CD4-positive, alpha-beta T cell treated with Interleukin-6 at 100 ng/mL for 8 hours (primary cell): Measurements from ENCODE around the gene PEPD.

Experiments used
- DNase-seq: peaks from one replicate; pipeline ENCODE4 v3.0.0-alpha.2; 2020; ENCODE audit warnings: mixed read lengths, low spot score

PEPD gene

GRCh38 chr19:33438987-33439781, 82.4 kb downstream of the PEPD start:
- no peak for DNase-seq

- no peak for DNase-seq
Measured at GRCh38 chr19:33437821-33438671, 83.5 kb downstream of the PEPD start.

GRCh38 chr19:33437393-33437820, 84.2 kb downstream of the PEPD start:
- no peak for DNase-seq

DNA sequence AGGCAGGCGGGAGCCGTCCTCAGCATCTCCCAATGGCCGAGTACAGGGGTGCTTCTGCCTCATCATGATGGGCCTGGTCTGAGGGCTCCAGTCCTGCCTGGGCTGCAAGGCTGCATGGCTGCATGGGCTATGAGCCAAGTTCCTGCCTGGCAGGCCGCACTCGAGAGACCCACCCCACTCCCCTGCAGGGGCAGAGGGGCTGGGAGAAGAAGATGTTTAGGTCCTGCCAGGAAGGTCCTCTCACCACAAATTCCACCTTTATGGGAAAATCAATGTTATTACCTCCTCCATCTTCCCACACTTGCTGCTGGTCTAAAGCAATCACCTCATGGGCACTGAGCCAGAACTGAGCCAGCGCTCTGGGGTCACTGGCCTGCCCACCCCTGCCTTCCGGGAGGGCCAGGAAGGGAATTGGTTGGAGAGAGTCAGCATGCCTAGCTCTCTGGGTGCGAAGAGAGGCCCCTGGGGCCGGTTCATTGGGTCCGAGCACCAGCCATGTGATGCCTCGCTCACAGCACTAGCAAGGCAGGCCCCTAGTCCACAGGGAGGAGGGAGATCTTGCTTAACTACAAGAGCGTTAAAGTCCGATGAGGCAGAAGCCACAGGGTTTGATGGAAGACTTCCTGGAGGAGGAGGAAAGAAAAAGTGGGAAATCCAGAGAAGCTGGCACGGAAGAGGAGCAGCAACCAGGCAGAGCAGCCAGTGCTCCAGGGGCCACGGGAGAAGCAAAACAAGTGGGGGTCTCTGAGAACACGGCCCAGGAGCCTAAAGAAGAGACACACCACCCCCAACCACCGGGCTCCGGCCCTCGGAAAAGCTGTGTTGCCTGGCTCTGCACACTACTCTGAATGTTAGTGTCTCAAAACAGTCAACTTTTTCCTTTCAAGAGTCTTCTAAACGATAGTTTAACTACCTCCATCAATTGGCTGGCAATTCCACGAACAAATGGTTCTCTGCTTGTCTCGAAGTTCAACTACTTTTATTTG, 84.9 kb downstream of the PEPD start:
- no peak for DNase-seq

- no peak for DNase-seq
Measured at GRCh38 chr19:33435706-33436359, 85.8 kb downstream of the PEPD start.

GRCh38 chr19:33434886-33435705, 86.5 kb downstream of the PEPD start:
- DNase-seq = no peak

DNA sequence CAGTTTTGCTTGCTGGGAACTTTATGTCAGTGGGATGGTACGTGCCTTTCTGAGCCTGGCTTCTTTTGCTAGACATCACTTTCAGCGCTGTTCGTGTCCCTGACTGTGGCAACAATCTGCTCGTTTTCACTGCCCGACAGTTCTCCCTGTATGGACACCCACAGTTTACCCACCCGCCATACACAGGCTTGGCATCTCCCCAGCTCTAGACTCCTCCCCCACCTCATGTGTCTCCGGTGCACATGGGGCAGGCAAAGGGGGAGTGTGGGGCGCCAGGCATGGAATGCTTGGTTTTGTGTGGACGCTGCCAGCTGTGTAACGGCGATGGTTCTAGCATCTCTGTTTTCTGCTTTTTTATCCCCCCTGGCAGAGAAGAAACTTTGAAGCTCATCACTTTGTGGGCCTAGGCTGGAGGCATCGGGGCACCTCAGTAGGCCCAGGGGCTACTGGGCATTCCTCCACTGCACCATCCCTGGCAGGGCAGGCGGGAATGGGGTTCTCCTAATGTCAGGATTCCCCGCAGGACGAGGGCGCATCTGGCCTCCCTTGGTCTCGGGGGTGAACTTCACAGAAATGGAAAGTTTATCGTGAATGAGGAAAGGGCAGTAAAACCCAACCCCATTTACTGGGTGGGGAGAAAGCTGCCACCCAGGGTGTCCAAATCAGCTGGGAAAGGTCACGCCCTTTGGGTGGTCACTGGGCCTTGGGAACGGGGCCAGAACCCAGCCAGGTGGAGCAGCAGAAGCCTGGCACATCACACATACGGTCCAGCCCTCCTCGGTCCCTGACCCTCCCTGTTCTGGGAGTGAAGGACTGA, 87.3 kb downstream of the PEPD start:
- no peak for DNase-seq

- DNase-seq = no peak
Measured at GRCh38 chr19:33432446-33433170, 89.0 kb downstream of the PEPD start.

- DNase-seq = no peak
Measured at GRCh38 chr19:33432015-33432414, 89.6 kb downstream of the PEPD start.

GRCh38 chr19:33430674-33431277, 90.8 kb downstream of the PEPD start:
- DNase-seq = peak; percentile 58

GRCh38 chr19:33429891-33430673, 91.5 kb downstream of the PEPD start:
- DNase-seq = peak; percentile 64

DNA sequence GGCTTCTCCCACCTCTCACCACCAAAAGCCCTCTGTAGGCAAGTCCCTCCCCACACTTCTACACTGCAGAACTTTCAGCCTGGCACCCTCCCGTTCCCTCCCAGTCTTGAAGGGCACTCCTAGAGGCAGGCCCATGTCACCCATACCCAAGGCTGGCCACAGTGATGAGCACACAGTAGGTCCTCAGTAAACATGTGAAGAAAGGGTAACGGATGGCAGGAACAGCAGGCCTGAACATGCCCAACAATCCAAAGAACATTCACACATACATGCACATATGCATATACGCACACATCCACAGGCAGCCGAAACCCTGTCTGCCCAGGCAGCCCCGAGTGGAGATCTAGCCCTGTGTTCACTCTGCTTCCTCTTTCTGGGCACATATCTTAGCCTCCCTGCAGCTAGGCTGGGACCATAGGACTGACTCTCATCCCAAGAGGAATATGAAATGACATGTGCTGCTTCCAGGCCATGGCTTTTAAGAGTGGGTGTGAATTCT, 92.9 kb downstream of the PEPD start:
- no peak for DNase-seq

DNA sequence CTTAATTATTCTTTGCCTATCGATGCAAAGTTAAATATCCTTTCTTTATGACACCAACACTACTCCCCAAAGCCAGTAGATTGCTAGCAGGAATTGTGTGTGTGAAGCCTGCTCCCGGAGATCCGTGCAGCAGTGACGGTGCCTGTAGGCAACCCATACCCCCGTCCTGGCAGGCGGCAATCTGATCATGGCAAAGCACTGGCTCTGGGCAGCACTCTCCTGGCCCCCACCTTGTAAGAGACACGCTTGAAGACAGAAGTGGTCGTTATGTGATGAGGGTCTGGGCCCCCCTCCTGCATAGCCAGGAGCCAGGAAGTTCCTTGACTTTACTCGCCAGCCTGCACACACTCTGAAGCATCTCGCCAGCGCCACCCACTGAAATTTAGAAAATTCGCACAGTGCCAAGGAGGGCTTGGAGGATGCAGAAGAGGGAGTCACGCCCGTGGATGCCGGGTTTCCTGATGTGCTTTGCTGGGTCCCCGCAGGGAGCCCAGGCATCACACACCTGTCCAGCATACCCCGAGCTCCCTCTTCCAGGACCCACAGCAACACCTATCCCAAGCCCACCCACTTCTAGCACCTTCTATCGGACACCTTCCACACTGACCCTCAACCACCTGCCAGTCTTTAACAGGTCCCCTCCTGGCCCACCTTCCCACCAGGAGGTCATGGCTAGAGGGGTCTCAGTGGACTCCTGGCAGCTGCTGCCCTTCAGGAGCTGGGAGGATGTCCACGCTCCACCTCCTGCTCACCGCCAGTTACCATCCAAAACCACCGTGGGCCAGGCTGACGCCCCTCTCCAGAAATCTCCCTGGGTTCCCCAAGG, 93.6 kb downstream of the PEPD start:
- DNase-seq = no peak

- no peak for DNase-seq
Measured at GRCh38 chr19:33426621-33427361, 94.8 kb downstream of the PEPD start.

DNA sequence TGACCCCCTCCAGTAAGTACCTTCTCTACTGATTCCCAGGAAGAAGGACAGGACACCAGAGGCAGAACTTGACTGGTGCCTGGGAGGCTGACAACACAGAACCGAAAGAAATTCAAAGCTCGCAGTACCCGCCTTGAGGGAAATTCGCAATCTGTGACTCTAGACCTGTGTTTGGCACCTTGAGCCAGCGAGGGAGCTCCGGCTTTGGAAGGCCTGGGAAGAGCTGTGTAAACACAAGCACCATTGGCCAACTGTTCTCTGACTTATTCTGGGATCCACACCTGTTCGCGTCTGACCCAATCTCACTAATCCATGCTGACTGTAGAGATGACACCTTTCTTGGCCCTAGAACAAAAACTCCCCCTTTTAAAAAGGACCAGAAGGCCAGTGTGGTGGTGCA, 97.4 kb downstream of the PEPD start:
- no peak for DNase-seq
